MV-4-11 (cell line): ENCODE measurements around the gene ATIC.

Source experiments
- DNase-seq: peaks from one replicate; lab custom pipeline; 2025; lab: John Stamatoyannopoulos, UW

ATIC gene

GRCh38 chr2:215361211-215361875 lies 49.5 kb downstream of the ATIC start:
- DNase-seq, result peak; percentile 34

- DNase-seq, result no peak
These were observed 50.2 kb downstream of the ATIC start for GRCh38 chr2:215361876-215362561.

- DNase-seq, result no peak
These were observed 50.7 kb downstream of the ATIC start for GRCh38 chr2:215362562-215362904.

- DNase-seq, result no peak
These were observed 51.2 kb downstream of the ATIC start for GRCh38 chr2:215363039-215363438.

GRCh38 chr2:215363461-215364156 lies 51.8 kb downstream of the ATIC start:
- DNase-seq, result no peak

GRCh38 chr2:215364157-215365155 lies 52.6 kb downstream of the ATIC start:
- DNase-seq, result no peak

- no peak for DNase-seq
These were observed 53.4 kb downstream of the ATIC start for GRCh38 chr2:215365184-215365658.

GRCh38 chr2:215366440-215367032 lies 54.7 kb downstream of the ATIC start:
- DNase-seq, result no peak

- DNase-seq, result no peak
These were observed 56.0 kb downstream of the ATIC start for GRCh38 chr2:215367662-215368492.

- DNase-seq, result no peak
These were observed 56.6 kb downstream of the ATIC start for GRCh38 chr2:215368493-215368809.

- DNase-seq, result no peak
These were observed 57.4 kb downstream of the ATIC start for GRCh38 chr2:215369181-215369760.

- no peak for DNase-seq
These were observed 58.5 kb downstream of the ATIC start for GRCh38 chr2:215370112-215370965.

GRCh38 chr2:215371915-215372897 lies 60.3 kb downstream of the ATIC start:
- no peak for DNase-seq

- DNase-seq, result no peak
These were observed 61.2 kb downstream of the ATIC start for GRCh38 chr2:215372968-215373649.

GRCh38 chr2:215374002-215374401 lies 62.1 kb downstream of the ATIC start:
- DNase-seq, result no peak

GRCh38 chr2:215374642-215375466 lies 63.0 kb downstream of the ATIC start:
- DNase-seq, result no peak

GRCh38 chr2:215375467-215375830 lies 63.6 kb downstream of the ATIC start:
- no peak for DNase-seq
